Left renal cortex interstitium (tissue), 4 donors: ENCODE data around the gene SORL1. TPM values are rescaled to one million over a fixed set of nuclear protein-coding genes. Genes with fewer than 3 reads are reported as not detected.

Source experiments
- DNase-seq, 4 donors: peaks; one replicate each; pipeline ENCODE4 v3.0.0-alpha.2; 2013; ENCODE audit warnings: low read depth in 4 of 4, low spot score in 2 of 4, missing footprints in 1 of 4
- polyA plus RNA-seq, 4 donors: library from polyadenylated mRNA; unstranded; fragments of 120-200 nt; gene quantifications; one replicate each; pipeline ENCODE4 v1.2.1, GENCODE V29; 2013; ENCODE audit not compliant: insufficient read length in 4 of 4

The SORL1 gene
- polyA plus RNA-seq, 4 donors, result 28.7 to 57.9 (median 35.7) TPM

- no peak for DNase-seq
Measured at GRCh38 chr11:121425828-121426227, 26.3 kb upstream of the SORL1 start.

- no peak for DNase-seq
Measured at GRCh38 chr11:121426476-121427399, 25.4 kb upstream of the SORL1 start.

DNA sequence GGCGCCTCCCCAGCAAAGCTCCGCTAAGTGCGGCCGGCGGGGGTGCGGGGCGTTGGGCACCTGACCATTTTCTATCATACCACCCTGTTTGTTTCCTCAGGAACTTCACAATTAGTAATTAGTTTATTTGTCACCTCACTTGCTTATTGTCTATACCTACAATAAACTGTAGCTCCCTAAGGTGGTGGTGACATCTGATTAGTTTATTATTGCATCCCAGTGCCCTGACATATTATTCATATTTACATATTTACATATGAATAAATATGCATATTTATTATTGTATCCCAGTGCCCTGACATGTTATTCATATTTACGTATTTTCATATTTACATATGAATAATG lies 24.7 kb upstream of the SORL1 start:
- DNase-seq, result no peak

DNA sequence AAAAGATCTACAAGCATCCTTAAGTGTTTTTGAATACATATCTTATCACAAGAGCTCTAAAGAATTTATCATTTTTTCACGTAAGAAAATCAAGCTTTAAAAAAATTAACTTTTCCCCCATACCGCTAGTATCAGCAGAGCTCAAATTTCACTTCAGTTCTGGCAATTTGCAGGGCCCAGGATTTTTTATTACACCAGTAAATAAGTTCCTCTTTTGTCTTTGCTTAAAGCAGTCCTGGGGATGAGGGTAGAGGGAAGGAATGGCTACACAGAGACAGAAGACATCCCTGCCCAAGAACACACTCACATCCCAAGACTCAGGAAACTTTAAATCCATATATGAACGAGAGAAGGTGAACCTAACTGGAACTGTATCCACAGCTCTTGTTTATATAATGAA lies 22.6 kb upstream of the SORL1 start:
- no peak for DNase-seq

- no peak for DNase-seq
Measured at GRCh38 chr11:121431820-121432526, 20.1 kb upstream of the SORL1 start.

DNA sequence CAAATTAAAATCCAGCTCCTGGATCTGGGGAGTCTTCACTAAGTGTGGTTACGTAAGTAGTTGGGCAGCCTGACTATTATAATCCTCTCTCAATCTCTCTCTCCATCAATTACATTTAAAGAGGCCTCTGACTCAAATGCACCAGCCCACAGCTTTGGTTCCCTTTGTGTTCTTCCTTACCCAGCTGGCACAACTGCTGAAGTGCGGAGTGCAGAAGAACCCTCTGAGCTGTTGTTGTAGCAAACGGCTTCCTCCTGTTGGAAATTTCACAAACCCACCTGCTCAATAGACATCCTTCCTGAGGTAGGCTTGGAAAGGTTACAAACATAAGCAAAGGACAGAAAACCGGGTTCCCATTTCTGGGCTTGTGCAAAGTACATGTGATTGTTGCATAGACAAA lies 17.0 kb upstream of the SORL1 start:
- no peak for DNase-seq

- DNase-seq, result no peak
Measured at GRCh38 chr11:121435551-121436511, 16.3 kb upstream of the SORL1 start.

DNA sequence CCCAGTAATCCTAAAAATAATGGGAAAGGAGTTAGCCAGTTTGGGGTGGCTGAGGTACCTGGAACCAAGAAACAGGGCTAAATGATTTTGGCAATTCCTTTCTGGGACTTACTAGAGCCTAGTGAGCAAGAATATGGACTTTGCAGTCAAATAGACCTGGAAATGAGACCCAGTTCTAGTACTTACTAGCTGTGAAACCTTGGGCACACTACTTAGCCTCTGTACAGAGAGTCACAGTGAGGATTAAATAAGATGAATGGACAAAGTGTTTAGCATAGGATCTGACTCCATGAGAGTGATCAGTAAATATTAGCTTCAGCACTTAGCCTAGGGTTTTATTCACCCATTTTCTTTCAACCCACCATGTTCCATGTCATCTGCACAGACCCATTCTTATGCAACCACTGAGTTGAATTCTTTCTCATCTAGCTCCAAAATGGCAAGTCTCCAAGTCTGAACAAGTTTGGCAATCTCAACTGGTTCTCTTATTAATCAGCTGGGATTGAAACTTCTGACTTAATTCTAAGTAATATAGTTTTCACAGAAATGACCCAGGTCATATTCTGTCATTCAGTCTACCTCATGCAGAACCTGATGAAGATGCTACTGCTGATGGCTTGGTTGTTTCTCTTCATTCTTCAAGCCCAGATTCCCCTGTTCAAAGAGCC lies 15.0 kb upstream of the SORL1 start:
- DNase-seq, result no peak

DNA sequence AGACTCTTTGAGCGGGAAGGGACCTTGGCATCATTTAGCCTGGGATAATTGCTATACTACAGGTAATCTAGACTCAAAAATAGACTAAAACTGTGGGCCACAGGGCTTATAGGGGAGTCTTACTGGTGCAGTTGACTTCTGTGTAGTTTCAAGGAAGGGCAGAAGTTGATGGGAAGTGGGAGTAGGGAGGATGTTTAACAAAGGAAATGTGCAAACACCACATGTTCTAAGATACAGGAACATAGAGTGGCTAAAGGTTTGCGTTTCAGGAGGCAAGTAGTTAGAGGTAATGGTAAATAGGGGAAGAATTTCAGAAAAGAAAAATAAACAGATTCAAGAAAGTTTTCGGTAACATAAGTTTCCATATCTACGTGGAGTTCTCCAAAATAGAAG lies 14.4 kb upstream of the SORL1 start:
- no peak for DNase-seq

- DNase-seq, result no peak
Measured at GRCh38 chr11:121439337-121439736, 12.8 kb upstream of the SORL1 start.

- no peak for DNase-seq
Measured at GRCh38 chr11:121439759-121440158, 12.4 kb upstream of the SORL1 start.

DNA sequence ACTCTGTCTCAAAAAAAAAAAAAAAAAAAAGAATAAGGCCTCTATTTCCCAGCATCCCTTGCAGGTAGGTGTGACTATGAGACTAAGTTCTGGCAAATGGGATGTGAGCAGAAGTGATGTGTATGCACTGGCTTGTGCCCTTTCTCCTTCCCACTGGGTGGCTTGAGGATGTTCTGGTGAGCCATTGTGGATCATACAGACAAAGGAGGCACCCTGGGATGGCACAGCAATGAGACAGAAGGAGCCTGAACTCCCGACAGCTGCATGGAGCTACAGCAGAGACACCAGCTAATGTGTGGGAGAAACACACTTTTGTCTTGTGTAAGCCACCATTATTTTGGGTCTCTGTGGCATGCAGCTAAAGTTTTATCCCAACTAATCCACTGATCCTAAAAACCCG lies 10.6 kb upstream of the SORL1 start:
- no peak for DNase-seq

- DNase-seq, result no peak
Measured at GRCh38 chr11:121443688-121444275, 8.3 kb upstream of the SORL1 start.

GRCh38 chr11:121444526-121444925 lies 7.6 kb upstream of the SORL1 start:
- no peak for DNase-seq

- no peak for DNase-seq
Measured at GRCh38 chr11:121445071-121445768, 6.9 kb upstream of the SORL1 start.

DNA sequence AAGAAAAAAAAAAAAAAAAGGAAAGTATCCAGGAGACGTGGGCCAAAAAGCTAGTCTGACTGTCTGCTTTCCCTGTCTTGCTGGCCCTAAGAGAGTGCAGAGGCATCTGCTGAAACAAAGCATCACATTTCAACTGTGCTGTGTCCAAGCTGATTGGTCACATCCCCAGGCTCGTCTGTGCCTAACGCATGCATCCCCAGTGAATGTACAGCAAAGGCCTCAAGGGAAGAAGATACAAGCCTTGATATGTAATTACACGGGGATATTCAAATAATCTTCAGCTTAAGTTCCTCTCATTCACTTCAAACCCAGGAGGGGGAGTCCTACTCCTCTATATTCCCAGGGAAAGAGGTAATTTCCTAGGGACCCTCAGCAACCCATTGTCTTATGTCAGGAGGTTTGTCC lies 5.4 kb upstream of the SORL1 start:
- DNase-seq, result no peak

DNA sequence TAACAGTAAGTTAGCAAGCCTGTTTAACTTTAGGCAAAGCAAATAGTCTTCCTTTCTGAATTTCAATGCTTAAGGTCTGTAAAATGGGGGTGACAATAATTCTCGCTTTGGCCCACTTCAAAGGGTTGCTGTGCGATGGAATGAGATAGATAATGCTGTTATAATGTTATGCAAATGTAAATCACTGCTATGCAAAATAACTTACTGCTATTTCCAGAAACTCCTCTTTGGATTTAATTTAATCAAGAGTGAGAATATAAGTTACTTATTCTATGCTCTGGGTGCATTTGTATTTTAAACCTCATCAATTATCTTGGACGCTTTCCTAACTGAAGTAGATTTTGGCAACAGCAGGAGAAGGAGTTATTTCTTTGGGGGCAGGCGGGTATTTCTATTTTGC lies 4.1 kb upstream of the SORL1 start:
- no peak for DNase-seq

DNA sequence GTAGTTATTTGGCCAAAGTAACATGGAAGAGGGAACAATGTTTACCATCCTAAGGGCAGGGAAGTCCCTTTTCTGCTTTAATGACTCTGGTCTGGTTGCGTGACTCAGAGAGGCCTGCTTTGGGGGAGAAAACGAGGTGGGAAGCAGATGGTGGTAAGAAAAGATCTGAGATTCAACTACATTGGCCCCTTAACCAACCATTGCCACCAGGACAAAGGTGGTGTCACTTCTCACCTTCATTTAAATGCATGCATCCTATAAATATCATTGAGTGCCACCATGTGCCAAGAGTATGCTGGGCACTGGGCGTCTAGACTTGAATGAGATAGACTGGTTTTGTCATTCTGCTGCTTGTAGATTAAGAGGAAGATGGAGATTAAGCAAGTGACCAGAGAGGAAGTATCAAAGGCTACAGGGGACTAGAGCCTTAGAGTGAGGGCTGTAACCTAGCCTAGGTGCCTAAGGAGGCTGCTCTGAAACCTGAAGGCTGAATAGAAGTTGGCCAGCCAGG lies 3.6 kb upstream of the SORL1 start:
- no peak for DNase-seq

DNA sequence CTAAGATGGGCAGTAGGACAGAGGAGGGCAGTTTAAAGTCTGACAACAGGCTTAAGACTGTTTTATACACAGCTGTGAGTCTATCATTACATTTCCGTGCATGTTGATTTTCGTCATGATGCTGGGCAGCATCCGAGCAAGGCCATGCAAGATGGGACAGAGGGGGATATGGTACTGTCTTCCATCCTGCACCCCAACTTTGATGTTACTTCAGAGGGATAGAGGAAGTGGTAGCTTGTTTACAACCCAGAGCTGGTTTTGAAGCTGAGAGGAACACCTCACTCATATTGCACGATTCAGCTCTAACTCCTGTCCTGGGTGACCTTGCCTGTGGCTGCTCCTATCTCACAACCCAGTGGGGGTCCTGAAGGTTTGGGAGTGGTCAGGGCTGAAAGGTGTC lies 3.0 kb upstream of the SORL1 start:
- DNase-seq, result no peak
